Measurements from ENCODE around the gene RRAS2.

- TF ChIP-seq POLR2AphosphoS5 (IDR thresholded peaks at IDR 0.05; ENCODE audit: borderline replicate concordance, low read depth, low read length) (no peak), EZH2 (IDR thresholded peaks at IDR 0.05) (no peak), FOXP2 (optimal IDR thresholded peaks at IDR 0.05; ENCODE audit: control extremely low read depth, extremely low read length, insufficient read depth) (no peak)
Observed at GRCh38 chr11:14386895-14387480, 28.0 kb upstream of the RRAS2 start.

All from SK-N-MC (cell line).